ENCODE results near the gene TIAM2. TPM values are rescaled to one million over a fixed set of nuclear protein-coding genes. Genes with fewer than 3 reads are reported as not detected.

TIAM2 gene
- total and polyA plus RNA-seq, 12 donors: 4.0 to 24.7 (median 8.8) TPM

DNA sequence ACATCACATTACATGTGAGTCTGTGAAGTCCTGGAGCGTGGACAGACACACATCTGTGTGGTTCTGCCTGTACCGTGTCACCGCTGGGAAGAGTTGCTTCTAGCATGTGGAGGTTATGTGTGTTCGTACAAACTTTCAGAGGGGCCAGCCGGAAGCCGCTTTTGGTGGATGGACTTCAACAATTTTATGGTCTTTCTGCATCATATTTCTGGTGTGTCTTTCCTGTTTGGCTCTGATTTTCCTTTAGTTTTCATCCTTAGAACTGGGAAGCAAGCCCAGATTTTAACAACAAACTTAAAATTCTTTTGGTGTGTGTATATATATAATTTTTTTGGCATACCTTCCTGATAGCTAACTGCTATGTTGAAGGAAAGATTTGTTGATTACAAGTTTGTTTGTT, 71.2 kb downstream of the TIAM2 start:
- TF ChIP-seq, protein P1, sequence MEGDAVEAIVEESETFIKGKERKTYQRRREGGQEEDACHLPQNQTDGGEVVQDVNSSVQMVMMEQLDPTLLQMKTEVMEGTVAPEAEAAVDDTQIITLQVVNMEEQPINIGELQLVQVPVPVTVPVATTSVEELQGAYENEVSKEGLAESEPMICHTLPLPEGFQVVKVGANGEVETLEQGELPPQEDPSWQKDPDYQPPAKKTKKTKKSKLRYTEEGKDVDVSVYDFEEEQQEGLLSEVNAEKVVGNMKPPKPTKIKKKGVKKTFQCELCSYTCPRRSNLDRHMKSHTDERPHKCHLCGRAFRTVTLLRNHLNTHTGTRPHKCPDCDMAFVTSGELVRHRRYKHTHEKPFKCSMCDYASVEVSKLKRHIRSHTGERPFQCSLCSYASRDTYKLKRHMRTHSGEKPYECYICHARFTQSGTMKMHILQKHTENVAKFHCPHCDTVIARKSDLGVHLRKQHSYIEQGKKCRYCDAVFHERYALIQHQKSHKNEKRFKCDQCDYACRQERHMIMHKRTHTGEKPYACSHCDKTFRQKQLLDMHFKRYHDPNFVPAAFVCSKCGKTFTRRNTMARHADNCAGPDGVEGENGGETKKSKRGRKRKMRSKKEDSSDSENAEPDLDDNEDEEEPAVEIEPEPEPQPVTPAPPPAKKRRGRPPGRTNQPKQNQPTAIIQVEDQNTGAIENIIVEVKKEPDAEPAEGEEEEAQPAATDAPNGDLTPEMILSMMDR (IDR thresholded peaks at IDR 0.05): no peak
- no peak for TF ChIP-seq POLR2A (IDR thresholded peaks at IDR 0.05)
- DNase-seq: no peak
- peaks cover 0 to 3% of the 10 kb centered on the region in 2 donors for H3K4me1 ChIP-seq (replicated peaks in 1 of 2)
- no peak overlapping the region for H3K27ac ChIP-seq
- no peaks in the 10 kb centered on the region for H3K36me3 ChIP-seq (replicated peaks in 1 of 2)
- no peak overlapping the region for H3K4me3 ChIP-seq
- no peaks in the 10 kb centered on the region for H3K27me3 ChIP-seq
- intact Hi-C loops (cut with DNase I): no loop called here
- 77 to 83% (median 83%) methylated on average over 6 of the region's 6 CpGs for WGBS, 4 donors
- H3K9me3 ChIP-seq (replicated peaks in 1 of 3): no peaks in the 10 kb centered on the region

GRCh38 chr6:155066921-155067680, 72.0 kb downstream of the TIAM2 start:
- peaks cover 0 to 3% of the 10 kb centered on the region in 2 donors for H3K4me1 ChIP-seq (replicated peaks in 1 of 2)
- TF ChIP-seq, protein P1 (IDR thresholded peaks at IDR 0.05): no peak
- no peak for TF ChIP-seq POLR2A (IDR thresholded peaks at IDR 0.05)
- H3K36me3 ChIP-seq (replicated peaks in 1 of 2): no peaks in the 10 kb centered on the region
- no peak overlapping the region for H3K4me3 ChIP-seq
- intact Hi-C loops (cut with DNase I): no loop called here
- H3K27me3 ChIP-seq: no peaks in the 10 kb centered on the region
- no peak overlapping the region for H3K27ac ChIP-seq
- H3K9me3 ChIP-seq (replicated peaks in 1 of 3): no peaks in the 10 kb centered on the region
- DNase-seq: no peak
- 73 to 98% (median 83%) methylated on average over 5 to 7 of the region's 7 CpGs for WGBS, 4 donors

- Histone ChIP-seq H3K4me1 (replicated peaks in 1 of 2) (peaks cover 0 to 3% of the 10 kb centered on the region in 2 donors), H3K9me3 (replicated peaks in 1 of 3) (no peaks in the 10 kb centered on the region), H3K4me3 (no peak overlapping the region), H3K27ac (no peak overlapping the region), H3K36me3 (replicated peaks in 1 of 2) (no peaks in the 10 kb centered on the region), H3K27me3 (no peaks in the 10 kb centered on the region)
- WGBS, 4 donors: 74 to 81% (median 79%) methylated on average over 9 of the region's 9 CpGs
- DNase-seq: no peak
- intact Hi-C loops (cut with DNase I): no loop called here
- TF ChIP-seq POLR2A (IDR thresholded peaks at IDR 0.05): no peak
- TF ChIP-seq, protein P1 (IDR thresholded peaks at IDR 0.05): no peak
These were observed 73.0 kb downstream of the TIAM2 start for GRCh38 chr6:155067956-155068615.

- H3K27me3 ChIP-seq: no peaks in the 10 kb centered on the region
- H3K4me3 ChIP-seq: no peak overlapping the region
- no peaks in the 10 kb centered on the region for H3K36me3 ChIP-seq (replicated peaks in 1 of 2)
- H3K4me1 ChIP-seq (replicated peaks in 1 of 2): no peaks in the 10 kb centered on the region
- H3K9me3 ChIP-seq (replicated peaks in 1 of 3): no peaks in the 10 kb centered on the region
- no peak overlapping the region for H3K27ac ChIP-seq
- intact Hi-C loops (cut with DNase I): no loop called here
- no peak for DNase-seq
- TF ChIP-seq POLR2A (IDR thresholded peaks at IDR 0.05): no peak
These were observed 74.4 kb downstream of the TIAM2 start for GRCh38 chr6:155069543-155069942.

Measured in adrenal gland (tissue), 12 donors.